Measurements from ENCODE around the gene SARNP. TPM values are rescaled to one million over a fixed set of nuclear protein-coding genes. Genes with fewer than 3 reads are reported as not detected.

Gene SARNP
- total and polyA plus RNA-seq, 9 of the 15 experiments (the other 6 are each of a cell fraction or from before 2014, with no cell fraction given): 70.1 to 400 (median 198) TPM

DNA sequence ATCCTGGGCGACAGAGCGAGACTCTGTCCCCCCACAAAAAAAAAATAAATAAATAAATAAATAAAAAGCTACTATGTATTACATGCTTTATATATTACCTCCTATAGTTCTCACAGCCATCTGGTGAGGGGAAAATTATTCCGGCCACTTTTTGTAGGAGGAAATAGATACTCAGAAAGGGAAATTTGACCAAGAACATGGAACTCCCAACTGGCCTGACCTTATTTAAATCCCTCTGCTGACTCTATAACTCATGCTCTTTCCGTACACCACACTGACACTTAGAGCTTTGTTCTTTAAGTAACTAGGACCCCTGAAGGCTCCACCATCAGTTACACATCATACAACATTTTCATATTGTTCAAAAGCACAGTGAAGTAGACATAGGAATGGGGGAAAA lies 27.4 kb upstream of the SARNP start:
- H3K4me3 ChIP-seq: no peak overlapping the region
- TF ChIP-seq JUN (IDR thresholded peaks at IDR 0.05; ENCODE audit: borderline replicate concordance, low read depth, low read length): no peak
- TF ChIP-seq JUN (CRISPR knock-in tag; IDR thresholded peaks at IDR 0.05; ENCODE audit: borderline replicate concordance): no peak
- TF ChIP-seq ZNF507 (tag; conservative IDR thresholded peaks at IDR 0.05): no peak
- no peak for TF ChIP-seq ESRRA (IDR thresholded peaks at IDR 0.05; ENCODE audit: borderline replicate concordance, low read depth)
- no peak for TF ChIP-seq FOXA1 (IDR thresholded peaks at IDR 0.05; ENCODE audit: borderline replicate concordance)
- no peak for TF ChIP-seq PCBP1 (IDR thresholded peaks at IDR 0.05; ENCODE audit: low read depth, low read length, poor library complexity, severe bottlenecking)
- no peak for FAIRE-seq
- H3K9me1 ChIP-seq (ENCODE audit: control insufficient read depth, insufficient read depth, low read length): no peaks in the 10 kb centered on the region
- H4K20me1 ChIP-seq (replicated peaks; ENCODE audit: control insufficient read depth, insufficient read depth, low read length): no peaks in the 10 kb centered on the region
- no peak for DNase-seq (ENCODE audit: extremely low read depth in 1 of 4, low spot score in 3 of 4)
- no TSS peak for BruUV-seq (replicated peaks)
- H3K36me3 ChIP-seq (ENCODE audit: control insufficient read depth, insufficient read depth, low read length): no peaks in the 10 kb centered on the region
- POLR2A ChIA-PET: interaction anchor here (0.7 kb wide), 1 partner anchor 70 kb away, joined by 3 read pairs; no protein-coding TSS in a partner anchor
- no peak overlapping the region for H3K27ac ChIP-seq (ENCODE audit: extremely low read depth, low read depth, low read length)
- intact Hi-C loops (cut with micrococcal nuclease): no loop called here
- peaks cover 3% of the 10 kb centered on the region; the same call in 1 of the 3 replicates for H3K79me2 ChIP-seq (ENCODE audit: control insufficient read depth, insufficient read depth, low read length)
- 88% methylated on average over 4 of the region's 4 CpGs for WGBS (ENCODE audit: insufficient coverage, low coverage, missing lambda C conversion rate)
- H3K4me2 ChIP-seq (ENCODE audit: insufficient read depth, low read length): no peak overlapping the region
- CTCF ChIA-PET (ENCODE audit: low intra/inter-chr PET ratio): no interaction called here
- no peaks in the 10 kb centered on the region for H3K27me3 ChIP-seq (ENCODE audit: control insufficient read depth in 2 of 2, insufficient read depth in 2 of 2, low read length in 2 of 2)
- in situ Hi-C loops (cut with MboI): no loop called here
- no peaks in the 10 kb centered on the region for H3K9me3 ChIP-seq (replicated peaks; ENCODE audit: control insufficient read depth, insufficient read depth, low read depth, low read length)
- peaks cover 14 to 30% of the 10 kb centered on the region in 2 experiments for H3K4me1 ChIP-seq (replicated peaks in 1 of 2; ENCODE audit: control insufficient read depth in 2 of 2, insufficient read depth in 2 of 2, low read length in 2 of 2)
- H3K9ac ChIP-seq (ENCODE audit: insufficient read depth in 1 of 2, low read depth in 2 of 2, low read length in 2 of 2): 0 out of 4 replicates have a peak overlapping the region, but pooled peaks of 1 of the 2 experiments have one; percentile 17
- peak overlapping the region; percentile 20; the same call in 1 of the 2 replicates for H2AFZ ChIP-seq (ENCODE audit: low read depth, low read length)
- no peak for ATAC-seq

DNA sequence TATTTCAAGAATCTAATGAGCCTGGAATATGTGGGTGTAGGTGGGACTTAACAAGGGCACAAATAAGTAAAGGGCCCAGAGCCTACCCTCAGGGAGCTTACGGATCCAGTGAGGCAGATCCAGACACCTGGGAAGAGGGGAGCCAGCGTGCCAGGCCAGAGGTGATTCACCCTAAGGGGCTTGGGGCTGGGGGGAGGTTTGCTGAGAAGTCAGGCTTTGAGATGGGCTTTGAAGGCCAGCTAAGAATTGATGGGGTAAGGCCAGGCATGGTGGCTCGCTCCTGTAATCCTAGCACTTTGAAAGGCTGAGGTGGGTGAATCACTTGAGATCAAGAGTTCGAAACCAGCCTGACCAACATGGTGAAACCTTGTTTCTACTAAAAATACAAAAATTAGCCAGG lies 25.9 kb upstream of the SARNP start:
- Histone ChIP-seq H4K20me1 (replicated peaks; ENCODE audit: control insufficient read depth, insufficient read depth, low read length) (no peaks in the 10 kb centered on the region), H3K27ac (ENCODE audit: extremely low read depth, low read depth, low read length) (no peak overlapping the region), H3K27me3 (ENCODE audit: control insufficient read depth in 2 of 2, insufficient read depth in 2 of 2, low read length in 2 of 2) (no peaks in the 10 kb centered on the region), H3K9me1 (ENCODE audit: control insufficient read depth, insufficient read depth, low read length) (no peaks in the 10 kb centered on the region), H3K4me3 (no peak overlapping the region), H3K4me2 (ENCODE audit: insufficient read depth, low read length) (peak overlapping the region; percentile 74), H3K79me2 (ENCODE audit: control insufficient read depth, insufficient read depth, low read length) (no peaks in the 10 kb centered on the region), H2AFZ (ENCODE audit: low read depth, low read length) (peak overlapping the region; percentile 83), H3K9ac (ENCODE audit: insufficient read depth in 1 of 2, low read depth in 2 of 2, low read length in 2 of 2) (no peak overlapping the region; a peak in 1 of 4 replicates), H3K4me1 (replicated peaks in 1 of 2; ENCODE audit: control insufficient read depth in 2 of 2, insufficient read depth in 2 of 2, low read length in 2 of 2) (peaks cover 18 to 26% of the 10 kb centered on the region in 2 experiments), H3K9me3 (replicated peaks; ENCODE audit: control insufficient read depth, insufficient read depth, low read depth, low read length) (no peaks in the 10 kb centered on the region), H3K36me3 (ENCODE audit: control insufficient read depth, insufficient read depth, low read length) (no peaks in the 10 kb centered on the region)
- DNase-seq (ENCODE audit: extremely low read depth in 1 of 4, low spot score in 3 of 4) (no peak), FAIRE-seq (no peak), ATAC-seq (no peak)
- whole genome bisulfite sequencing (ENCODE audit: insufficient coverage, low coverage, missing lambda C conversion rate): 78% methylated on average over 4 of the region's 4 CpGs
- intact Hi-C loops (cut with micrococcal nuclease) (no loop called here), in situ Hi-C loops (cut with MboI) (no loop called here)
- CTCF ChIA-PET (ENCODE audit: low intra/inter-chr PET ratio): no interaction called here
- POLR2A ChIA-PET: interaction anchor here (0.6 to 1.8 kb wide), 4 partner anchors 13 to 1151 kb away, joined by 3 to 17 read pairs (median 4); partner anchors contain the start of gene DNAJC14
- BruUV-seq (replicated peaks): no TSS peak
- TF ChIP-seq HDAC1 (IDR thresholded peaks at IDR 0.05) (no peak), ELF1 (tag; IDR thresholded peaks at IDR 0.05) (no peak)
- TF ChIP-seq, protein P1, sequence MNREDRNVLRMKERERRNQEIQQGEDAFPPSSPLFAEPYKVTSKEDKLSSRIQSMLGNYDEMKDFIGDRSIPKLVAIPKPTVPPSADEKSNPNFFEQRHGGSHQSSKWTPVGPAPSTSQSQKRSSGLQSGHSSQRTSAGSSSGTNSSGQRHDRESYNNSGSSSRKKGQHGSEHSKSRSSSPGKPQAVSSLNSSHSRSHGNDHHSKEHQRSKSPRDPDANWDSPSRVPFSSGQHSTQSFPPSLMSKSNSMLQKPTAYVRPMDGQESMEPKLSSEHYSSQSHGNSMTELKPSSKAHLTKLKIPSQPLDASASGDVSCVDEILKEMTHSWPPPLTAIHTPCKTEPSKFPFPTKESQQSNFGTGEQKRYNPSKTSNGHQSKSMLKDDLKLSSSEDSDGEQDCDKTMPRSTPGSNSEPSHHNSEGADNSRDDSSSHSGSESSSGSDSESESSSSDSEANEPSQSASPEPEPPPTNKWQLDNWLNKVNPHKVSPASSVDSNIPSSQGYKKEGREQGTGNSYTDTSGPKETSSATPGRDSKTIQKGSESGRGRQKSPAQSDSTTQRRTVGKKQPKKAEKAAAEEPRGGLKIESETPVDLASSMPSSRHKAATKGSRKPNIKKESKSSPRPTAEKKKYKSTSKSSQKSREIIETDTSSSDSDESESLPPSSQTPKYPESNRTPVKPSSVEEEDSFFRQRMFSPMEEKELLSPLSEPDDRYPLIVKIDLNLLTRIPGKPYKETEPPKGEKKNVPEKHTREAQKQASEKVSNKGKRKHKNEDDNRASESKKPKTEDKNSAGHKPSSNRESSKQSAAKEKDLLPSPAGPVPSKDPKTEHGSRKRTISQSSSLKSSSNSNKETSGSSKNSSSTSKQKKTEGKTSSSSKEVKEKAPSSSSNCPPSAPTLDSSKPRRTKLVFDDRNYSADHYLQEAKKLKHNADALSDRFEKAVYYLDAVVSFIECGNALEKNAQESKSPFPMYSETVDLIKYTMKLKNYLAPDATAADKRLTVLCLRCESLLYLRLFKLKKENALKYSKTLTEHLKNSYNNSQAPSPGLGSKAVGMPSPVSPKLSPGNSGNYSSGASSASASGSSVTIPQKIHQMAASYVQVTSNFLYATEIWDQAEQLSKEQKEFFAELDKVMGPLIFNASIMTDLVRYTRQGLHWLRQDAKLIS (CRISPR knock-in tag; IDR thresholded peaks at IDR 0.05): no peak

All from K562 (cell line).